GM19467 (cell line): ENCODE results near the gene PDE4D.

Experiments used
- ATAC-seq: cut with Tn5 transposase; IDR thresholded peaks from one replicate; pipeline ENCODE4 v1.9.1; 2021; ENCODE audit warnings: mild to moderate bottlenecking, moderate library complexity; ENCODE audit not compliant: unreplicated experiment

Gene PDE4D

GRCh38 chr5:59893429-59894227 lies at the start of gene PDE4D:
TSS of gene PDE4D (minus strand) at chr5:59893726.
- ATAC-seq = no peak

GRCh38 chr5:59937633-59938032 lies 44.1 kb upstream of the PDE4D start:
- no peak for ATAC-seq

GRCh38 chr5:59923465-59923864 lies 29.9 kb upstream of the PDE4D start:
- ATAC-seq = no peak

- no peak for ATAC-seq
Measured at GRCh38 chr5:59922220-59922619, 28.7 kb upstream of the PDE4D start.

GRCh38 chr5:59921816-59922215 lies 28.3 kb upstream of the PDE4D start:
- ATAC-seq = no peak

GRCh38 chr5:59919484-59919883 lies 26.0 kb upstream of the PDE4D start:
- ATAC-seq = no peak

- ATAC-seq = no peak
Measured at GRCh38 chr5:59917121-59917520, 23.6 kb upstream of the PDE4D start.

- no peak for ATAC-seq
Measured at GRCh38 chr5:59905188-59905587, 11.7 kb upstream of the PDE4D start.

- no peak for ATAC-seq
Measured at GRCh38 chr5:59897075-59897474, 3.5 kb upstream of the PDE4D start.

GRCh38 chr5:59891962-59892643 lies 1.4 kb downstream of the PDE4D start:
- ATAC-seq = no peak

- ATAC-seq = no peak
Measured at GRCh38 chr5:59887274-59887673, 6.3 kb downstream of the PDE4D start.

- ATAC-seq = no peak
Measured at GRCh38 chr5:59874675-59875074, 18.9 kb downstream of the PDE4D start.

GRCh38 chr5:59873113-59873512 lies 20.4 kb downstream of the PDE4D start:
- ATAC-seq = no peak

- ATAC-seq = no peak
Measured at GRCh38 chr5:59866661-59867060, 26.9 kb downstream of the PDE4D start.

GRCh38 chr5:59864718-59865117 lies 28.8 kb downstream of the PDE4D start:
- no peak for ATAC-seq

- no peak for ATAC-seq
Measured at GRCh38 chr5:59863777-59864176, 29.7 kb downstream of the PDE4D start.

GRCh38 chr5:59856358-59856757 lies 37.2 kb downstream of the PDE4D start:
- ATAC-seq = no peak

GRCh38 chr5:59850766-59851165 lies 42.8 kb downstream of the PDE4D start:
- no peak for ATAC-seq

GRCh38 chr5:59847586-59847985 lies 45.9 kb downstream of the PDE4D start:
- no peak for ATAC-seq

GRCh38 chr5:59845730-59846129 lies 47.8 kb downstream of the PDE4D start:
- no peak for ATAC-seq

- ATAC-seq = no peak
Measured at GRCh38 chr5:59843511-59844213, 49.9 kb downstream of the PDE4D start.

GRCh38 chr5:59842999-59843398 lies 50.5 kb downstream of the PDE4D start:
- no peak for ATAC-seq
